Endothelial cell of umbilical vein (primary cell): Measurements from ENCODE around the gene ATXN10.

Source experiments
- CTCF ChIP-seq, 2 donors: IDR thresholded peaks; 1 replicate in 1 of 2; 2 replicates in 1 of 2; pipeline ENCODE4 v1.5.1; 2011; ENCODE audit warnings: low read length in 2 of 2, mild to moderate bottlenecking in 2 of 2, moderate library complexity in 2 of 2, control low read depth in 1 of 2, inconsistent platforms in 1 of 2, low read depth in 1 of 2; ENCODE audit not compliant: insufficient read depth in 1 of 2; ENCODE audit errors: extremely low read depth in 1 of 2
- EZH2 ChIP-seq: IDR thresholded peaks from 2 replicates; pipeline ENCODE4 v1.6.1; 2012; ENCODE audit warnings: borderline replicate concordance, low read depth, mild to moderate bottlenecking, moderate library complexity, low read length, inconsistent platforms; ENCODE audit not compliant: severe bottlenecking
- FOS ChIP-seq: IDR thresholded peaks from 2 replicates; pipeline ENCODE4 v1.6.1; 2011; ENCODE audit warnings: mild to moderate bottlenecking, low read length, moderate library complexity, borderline replicate concordance; ENCODE audit not compliant: insufficient read depth
- MYC ChIP-seq: IDR thresholded peaks from one replicate; pipeline ENCODE4 v1.6.1; 2011; ENCODE audit warnings: mild to moderate bottlenecking, low read depth, low read length
- POLR2A ChIP-seq: IDR thresholded peaks from 2 replicates; pipeline ENCODE4 v1.6.1; 2012; ENCODE audit warnings: low read depth, mild to moderate bottlenecking, control low read depth, low read length
- POLR2AphosphoS5 ChIP-seq: IDR thresholded peaks from 2 replicates; pipeline ENCODE4 v1.6.1; 2012; ENCODE audit warnings: low read depth, mild to moderate bottlenecking, control low read depth, low read length, moderate library complexity; ENCODE audit not compliant: insufficient read depth

GRCh38 chr22:45774001-45774670 is 102.5 kb downstream of the ATXN10 start:
- no peak for TF ChIP-seq CTCF (IDR thresholded peaks at IDR 0.05; ENCODE audit: extremely low read depth in 1 of 2, insufficient read depth in 1 of 2, low read depth in 1 of 2, low read length in 2 of 2)
- no peak for TF ChIP-seq POLR2A
- TF ChIP-seq EZH2, result no peak
- TF ChIP-seq MYC, result no peak
- no peak for TF ChIP-seq POLR2AphosphoS5
- no peak for TF ChIP-seq FOS
